H1 (cell line): ENCODE results near the gene PPP1R1C. TPM values are rescaled to one million over a fixed set of nuclear protein-coding genes. Genes with fewer than 3 reads are reported as not detected.

Experiments
- CTCF ChIA-PET: fragments of 300-600 bp; sonication (Branson Sonifier 250); formaldehyde crosslinking; loops from one replicate; lab custom pipeline; 2021; ENCODE audit not compliant: partially characterized antibody; lab: Charles Lee
- POLR2A ChIA-PET: fragments of 300-600 bp; sonication (Branson Sonifier 250); formaldehyde crosslinking; loops from one replicate; lab custom pipeline; 2021; ENCODE audit warnings: inconsistent platforms; ENCODE audit not compliant: partially characterized antibody; lab: Charles Lee
- DNase-seq, 2 experiments: peaks; one replicate each; pipeline versions ENCODE4 v3.0.0 to v3.0.0-alpha.2; 2010 to 2022; ENCODE audit warnings: low spot score in 2 of 2, low read depth in 1 of 2, mixed read lengths in 1 of 2
- FAIRE-seq: peaks from 2 replicates; lab custom pipeline; 2011; peaks lifted over from hg19 to GRCh38; lab: Jason Lieb, UNC
- H2AFZ ChIP-seq: 2 replicates; pipeline ENCODE4 v1.8.1; 2012; ENCODE audit warnings: low read length, inconsistent platforms
- H2AK5ac ChIP-seq: 2 replicates; pipeline ENCODE4 v1.6.1; 2013; ENCODE audit warnings: low read depth, low read length
- H2BK120ac ChIP-seq: replicated peaks from 2 replicates; pipeline ENCODE3; 2013; ENCODE audit warnings: low read depth, low read length, inconsistent platforms
- H2BK12ac ChIP-seq: 2 replicates; pipeline ENCODE4 v1.6.1; 2013; ENCODE audit warnings: low read depth, low read length
- H2BK15ac ChIP-seq: 2 replicates; pipeline ENCODE4 v1.6.1; 2013; ENCODE audit warnings: low read length
- H2BK20ac ChIP-seq: 2 replicates; pipeline ENCODE4 v1.6.1; 2013; ENCODE audit warnings: low read length
- H2BK5ac ChIP-seq: 2 replicates; pipeline ENCODE4 v1.6.1; 2013; ENCODE audit warnings: low read depth, low read length
- H3K14ac ChIP-seq: 2 replicates; pipeline ENCODE4 v1.6.1; 2013; ENCODE audit warnings: inconsistent platforms; ENCODE audit not compliant: insufficient read length
- H3K18ac ChIP-seq: 2 replicates; pipeline ENCODE4 v1.6.1; 2013; ENCODE audit warnings: low read length; ENCODE audit errors: extremely low read depth
- H3K23ac ChIP-seq: 2 replicates; pipeline ENCODE4 v1.6.1; 2013; ENCODE audit warnings: inconsistent platforms; ENCODE audit not compliant: insufficient read length
- H3K23me2 ChIP-seq: 2 replicates; pipeline ENCODE4 v1.6.1; 2013; ENCODE audit warnings: low read depth, low read length
- H3K27ac ChIP-seq: 2 replicates; pipeline ENCODE4 v1.6.1; 2011; ENCODE audit warnings: low read depth, low read length, inconsistent platforms
- H3K27me3 ChIP-seq, 4 experiments: replicated peaks in 1 of 4; 1 replicate in 1 of 4; 2 replicates in 3 of 4; pipeline versions ENCODE4 v1.6.1 to v1.8.1; 2011 to 2013; ENCODE audit warnings: low read length in 3 of 4, mild to moderate bottlenecking in 3 of 4, inconsistent platforms in 2 of 4, mixed read lengths in 2 of 4, moderate library complexity in 1 of 4; ENCODE audit not compliant: control insufficient read depth in 3 of 4, insufficient read depth in 3 of 4; ENCODE audit errors: extremely low read depth in 1 of 4
- H3K36me3 ChIP-seq, 4 experiments: 2 replicates each; pipeline versions ENCODE4 v1.6.1 to v1.8.1; 2011 to 2013; ENCODE audit warnings: mild to moderate bottlenecking in 4 of 4, low read length in 3 of 4, moderate library complexity in 2 of 4, control low read depth in 1 of 4, inconsistent platforms in 1 of 4; ENCODE audit not compliant: insufficient read depth in 4 of 4, control insufficient read depth in 2 of 4
- H3K4ac ChIP-seq: replicated peaks from 2 replicates; pipeline ENCODE3; 2013; ENCODE audit warnings: low read length, low read depth, mixed read lengths, inconsistent platforms; ENCODE audit not compliant: insufficient read length
- H3K4me1 ChIP-seq, 4 experiments: replicated peaks in 1 of 4; 1 replicate in 1 of 4; 2 replicates in 3 of 4; pipeline versions ENCODE4 v1.6.1 to v1.8.1; 2011 to 2013; ENCODE audit warnings: low read length in 3 of 4, inconsistent platforms in 2 of 4, mixed read lengths in 1 of 4; ENCODE audit not compliant: insufficient read depth in 4 of 4, control insufficient read depth in 3 of 4
- H3K4me2 ChIP-seq, 2 experiments: 2 replicates each; pipeline versions ENCODE4 v1.6.1 to v1.8.1; 2011 to 2013; ENCODE audit warnings: low read depth in 2 of 2, low read length in 2 of 2, control low read depth in 1 of 2, inconsistent platforms in 1 of 2, mild to moderate bottlenecking in 1 of 2; ENCODE audit not compliant: insufficient read depth in 1 of 2
- H3K4me3 ChIP-seq, 4 experiments: fragments of 200-600, 300-600 bp in 1 of 4; sonication (generic), shearing (Covaris generic), sonication (Bioruptor Twin) in 1 of 4; 2 replicates each; pipeline versions ENCODE4 v1.5.1 to v1.8.1; 2011 to 2016; ENCODE audit warnings: low read length in 4 of 4, low read depth in 3 of 4, control low read depth in 2 of 4, inconsistent platforms in 2 of 4, mild to moderate bottlenecking in 2 of 4, mixed read lengths in 1 of 4, moderate library complexity in 1 of 4; ENCODE audit not compliant: insufficient read depth in 2 of 4; ENCODE audit errors: extremely low read depth in 1 of 4
- H3K56ac ChIP-seq: replicated peaks from 2 replicates; pipeline ENCODE3; 2013; ENCODE audit warnings: low read depth, mild to moderate bottlenecking, mixed read lengths, low read length, inconsistent platforms; ENCODE audit not compliant: insufficient read length
- H3K79me1 ChIP-seq: 2 replicates; pipeline ENCODE4 v1.6.1; 2013; ENCODE audit warnings: low read depth, low read length, control low read depth
- H3K79me2 ChIP-seq, 2 experiments: 2 replicates each; pipeline versions ENCODE4 v1.6.1 to v1.8.1; 2012 to 2013; ENCODE audit warnings: low read length in 2 of 2, mild to moderate bottlenecking in 2 of 2, inconsistent platforms in 1 of 2; ENCODE audit not compliant: insufficient read depth in 2 of 2, control insufficient read depth in 1 of 2
- H3K9ac ChIP-seq, 4 experiments: replicated peaks in 1 of 4; 1 replicate in 1 of 4; 2 replicates in 3 of 4; pipeline versions ENCODE4 v1.6.1 to v1.8.1; 2011 to 2013; ENCODE audit warnings: low read depth in 3 of 4, low read length in 3 of 4, control low read depth in 2 of 4, mild to moderate bottlenecking in 2 of 4, moderate library complexity in 2 of 4, inconsistent platforms in 1 of 4; ENCODE audit errors: extremely low read depth in 1 of 4
- H3K9me3 ChIP-seq, 2 experiments: 2 replicates each; pipeline versions ENCODE4 v1.6.1 to v1.8.1; 2012 to 2013; ENCODE audit warnings: mild to moderate bottlenecking in 2 of 2, moderate library complexity in 2 of 2, control low read depth in 1 of 2, inconsistent platforms in 1 of 2, low read depth in 1 of 2, low read length in 1 of 2, mixed read lengths in 1 of 2; ENCODE audit not compliant: insufficient read depth in 2 of 2
- H4K20me1 ChIP-seq, 2 experiments: replicated peaks in 1 of 2; 2 replicates each; pipeline versions ENCODE3 to v1.8.1; 2011 to 2013; ENCODE audit warnings: inconsistent platforms in 2 of 2, low read length in 2 of 2, mild to moderate bottlenecking in 1 of 2; ENCODE audit not compliant: insufficient read depth in 2 of 2, control insufficient read depth in 1 of 2
- H4K5ac ChIP-seq: 2 replicates; pipeline ENCODE4 v1.6.1; 2013; ENCODE audit warnings: low read length, low read depth, mixed read lengths, inconsistent platforms; ENCODE audit not compliant: insufficient read length
- H4K8ac ChIP-seq: 2 replicates; pipeline ENCODE4 v1.8.0; 2013; ENCODE audit warnings: mild to moderate bottlenecking, moderate library complexity, low read length, inconsistent platforms; ENCODE audit not compliant: insufficient read depth; ENCODE audit errors: extremely low read depth
- H4K91ac ChIP-seq: replicated peaks from 2 replicates; pipeline ENCODE3; 2013; ENCODE audit warnings: low read length, mixed read lengths, inconsistent platforms; ENCODE audit not compliant: insufficient read length
- KDM1A ChIP-seq: fragments of 200-600, 300-600 bp; sonication (generic); IDR thresholded peaks from 2 replicates; pipeline ENCODE4 v1.7.1; 2016; ENCODE audit warnings: mild to moderate bottlenecking, low read length, borderline replicate concordance
- WGBS, 2 experiments: shearing (Covaris generic) in 1 of 2; methylation state at CpG; one replicate each; pipeline versions ENCODE4 v1.1.6 to v1.1.7; 2013 to 2015; ENCODE audit warnings: low lambda C conversion rate in 2 of 2, mixed read lengths in 2 of 2, inconsistent platforms in 1 of 2, low coverage in 1 of 2, missing lambda C conversion rate in 1 of 2; ENCODE audit not compliant: insufficient replicate concordance in 2 of 2, insufficient coverage in 1 of 2, insufficient read length in 1 of 2; ENCODE audit errors: extremely low coverage in 1 of 2, missing lambda C conversion rate in 1 of 2; 5-methylcytosine and 5-hydroxymethylcytosine counted together
- polyA plus RNA-seq, 7 experiments: library from polyadenylated mRNA; depleted of rRNA in 3 of 7; stranded (reverse) in 5 of 7; unstranded in 2 of 7; fragments of >200 nt in 5 of 7; fragments of 200-250 nt in 2 of 7; gene quantifications; 1 replicate in 5 of 7; 2 replicates in 1 of 7; 4 replicates in 1 of 7; pipeline versions ENCODE4 v1.2.1 to v1.2.3, GENCODE V29; 2011 to 2013; ENCODE audit warnings: missing spikeins in 2 of 7, mixed read lengths in 2 of 7
- total RNA-seq: library from RNA; stranded (reverse); fragmentation: NEBNext Ultra II Directional; extraction: Animal tissue kit (Norgen Biotek cat#: 25700); gene quantifications from 2 replicates; pipeline ENCODE4 v1.2.1, GENCODE V29; 2021

PPP1R1C gene
- total and polyA plus RNA-seq, 2 of the 8 experiments (the other 6 are each of a cell fraction or from before 2014, with no cell fraction given) = 1.3 to 5.3 TPM

- Histone ChIP-seq H3K23ac (no peak overlapping the region), H2BK15ac (no peak overlapping the region), H2BK5ac (no peak overlapping the region), H3K4ac (no peak overlapping the region), H3K4me3 (no peak overlapping the region), H3K4me2 (no peak overlapping the region), H3K4me1 (no peaks in the 10 kb centered on the region), H2BK120ac (no peak overlapping the region), H3K56ac (no peak overlapping the region), H2AK5ac (no peak overlapping the region), H2AFZ (no peak overlapping the region), H4K5ac (no peak overlapping the region), H3K27me3 (no peaks in the 10 kb centered on the region), H4K8ac (no peak overlapping the region), H2BK20ac (no peak overlapping the region), H3K18ac (no peak overlapping the region), H3K9ac (peak overlapping the region in 1 of 4 experiments; percentile 34; a peak in 1 of 7 replicates), H3K79me1 (no peaks in the 10 kb centered on the region), H3K9me3 (no peaks in the 10 kb centered on the region), H3K27ac (no peak overlapping the region), H3K14ac (no peak overlapping the region), H3K79me2 (no peaks in the 10 kb centered on the region), H2BK12ac (no peak overlapping the region), H4K20me1 (no peaks in the 10 kb centered on the region), H3K36me3 (no peaks in the 10 kb centered on the region), H4K91ac (no peak overlapping the region), H3K23me2 (no peaks in the 10 kb centered on the region)
- CTCF ChIA-PET = interaction anchor here (0.9 to 1.1 kb wide), 3 partner anchors 61 to 104 kb away, joined by 3 to 4 read pairs (median 3); no protein-coding TSS in a partner anchor
- WGBS, 2 experiments = 87% methylated on average over 3 of the region's 3 CpGs; no CpG with 5 or more reads in 1 of the 2 experiments
- POLR2A ChIA-PET = no interaction called here
- FAIRE-seq (no peak), DNase-seq (no peak)
- TF ChIP-seq KDM1A = no peak
Observed at GRCh38 chr2:182033449-182033848, 47.8 kb downstream of the PPP1R1C start.
